ENCODE measurements around the gene MAPKAP1. TPM values are rescaled to one million over a fixed set of nuclear protein-coding genes. Genes with fewer than 3 reads are reported as not detected.

MAPKAP1 gene
- total RNA-seq, 2 donors from 2014 or later = 73.4 to 81.5 TPM

- H3K9me3 ChIP-seq = no peaks in the 10 kb centered on the region
- H3K27ac ChIP-seq = no peak overlapping the region
- peaks cover 0 to 6% of the 10 kb centered on the region in 2 donors for H3K4me1 ChIP-seq (ENCODE audit: control insufficient read depth in 1 of 2, low read depth in 2 of 2)
- no peaks in the 10 kb centered on the region for H3K27me3 ChIP-seq (replicated peaks; ENCODE audit: insufficient read depth)
- no peak for DNase-seq (ENCODE audit: low spot score)
- H3K4me3 ChIP-seq = no peak overlapping the region
- no peak for TF ChIP-seq CTCF (IDR thresholded peaks at IDR 0.05)
- peaks cover 10% of the 10 kb centered on the region for H3K36me3 ChIP-seq
- ATAC-seq (ENCODE audit: insufficient number of reproducible peaks, low FRiP score, low read depth) = no peak
These were observed 221.4 kb downstream of the MAPKAP1 start for GRCh38 chr9:125485471-125486151.

- no peak for TF ChIP-seq CTCF (IDR thresholded peaks at IDR 0.05)
- Histone ChIP-seq H3K9me3 (no peaks in the 10 kb centered on the region), H3K27me3 (replicated peaks; ENCODE audit: insufficient read depth) (no peaks in the 10 kb centered on the region), H3K36me3 (peaks cover 10% of the 10 kb centered on the region), H3K4me1 (ENCODE audit: control insufficient read depth in 1 of 2, low read depth in 2 of 2) (peaks cover 0 to 6% of the 10 kb centered on the region in 2 donors), H3K27ac (no peak overlapping the region), H3K4me3 (no peak overlapping the region)
- ATAC-seq (ENCODE audit: insufficient number of reproducible peaks, low FRiP score, low read depth) (no peak), DNase-seq (ENCODE audit: low spot score) (no peak)
These were observed 222.4 kb downstream of the MAPKAP1 start for GRCh38 chr9:125484350-125485282.

GRCh38 chr9:125483697-125484096 lies 223.3 kb downstream of the MAPKAP1 start:
- ATAC-seq (ENCODE audit: insufficient number of reproducible peaks, low FRiP score, low read depth) (no peak), DNase-seq (ENCODE audit: low spot score) (no peak)
- Histone ChIP-seq H3K4me1 (ENCODE audit: control insufficient read depth in 1 of 2, low read depth in 2 of 2) (peaks cover 0 to 6% of the 10 kb centered on the region in 2 donors), H3K4me3 (no peak overlapping the region), H3K9me3 (no peaks in the 10 kb centered on the region), H3K27ac (no peak overlapping the region), H3K27me3 (replicated peaks; ENCODE audit: insufficient read depth) (no peaks in the 10 kb centered on the region), H3K36me3 (peaks cover 10% of the 10 kb centered on the region)
- no peak for TF ChIP-seq CTCF (IDR thresholded peaks at IDR 0.05)

- H3K9me3 ChIP-seq = no peaks in the 10 kb centered on the region
- H3K36me3 ChIP-seq = peaks cover 13% of the 10 kb centered on the region
- H3K4me1 ChIP-seq (ENCODE audit: control insufficient read depth in 1 of 2, low read depth in 2 of 2) = peaks cover 0 to 4% of the 10 kb centered on the region in 2 donors
- no peak overlapping the region for H3K27ac ChIP-seq
- H3K4me3 ChIP-seq = no peak overlapping the region
- ATAC-seq (ENCODE audit: insufficient number of reproducible peaks, low FRiP score, low read depth) (no peak), DNase-seq (ENCODE audit: low spot score) (no peak)
- no peaks in the 10 kb centered on the region for H3K27me3 ChIP-seq (replicated peaks; ENCODE audit: insufficient read depth)
- TF ChIP-seq CTCF (IDR thresholded peaks at IDR 0.05) = no peak
These were observed 227.0 kb downstream of the MAPKAP1 start for GRCh38 chr9:125479846-125480615.

Measured in thoracic aorta (tissue), 2 donors.